ENCODE measurements around the gene GNLY.

DNA sequence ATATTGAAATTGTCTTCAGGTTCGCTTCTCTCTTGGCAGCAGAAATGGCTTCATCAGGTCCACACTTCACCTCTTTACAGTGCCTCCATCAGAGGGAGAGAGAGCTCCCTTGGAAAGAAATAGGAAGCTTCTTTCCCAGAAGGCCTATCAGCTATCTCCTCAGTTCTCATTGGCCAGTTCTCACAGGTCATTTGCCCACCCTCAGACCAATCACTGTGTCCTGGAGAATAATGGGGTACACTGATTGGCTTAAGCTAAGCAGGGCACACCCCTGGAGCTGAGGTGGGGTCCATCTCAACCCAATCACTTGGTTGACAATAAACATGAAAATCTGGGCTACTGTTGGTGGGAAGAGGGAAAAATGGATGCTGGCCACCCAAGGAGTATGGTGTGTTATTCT is 5.2 kb downstream of the GNLY start:
- TF ChIP-seq CTCF (IDR thresholded peaks at IDR 0.05) (no peak), POLR2A (IDR thresholded peaks at IDR 0.05) (no peak), EP300 (IDR thresholded peaks at IDR 0.05) (no peak)
